SU-DHL-6 (cell line): ENCODE results near the gene ECT2.

ENCODE experiments used
- EZH2phosphoT487 ChIP-seq: fragments of 200-600 bp; sonication (generic), shearing (Covaris generic); conservative IDR thresholded peaks from 2 replicates; pipeline ENCODE4 v1.6.1; 2018; ENCODE audit warnings: mild to moderate bottlenecking, antibody characterized with exemption, low read length, moderate library complexity, mixed read lengths
- TF ChIP-seq, protein P1 (sequence below): fragments of 200-600 bp; sonication (generic); IDR thresholded peaks from one replicate; pipeline ENCODE4 v1.5.1; 2017; ENCODE audit warnings: antibody characterized with exemption, mild to moderate bottlenecking, low read length, moderate library complexity; ENCODE audit not compliant: insufficient read depth, poor library complexity, severe bottlenecking

- TF ChIP-seq EZH2phosphoT487: no peak
- TF ChIP-seq, protein P1, sequence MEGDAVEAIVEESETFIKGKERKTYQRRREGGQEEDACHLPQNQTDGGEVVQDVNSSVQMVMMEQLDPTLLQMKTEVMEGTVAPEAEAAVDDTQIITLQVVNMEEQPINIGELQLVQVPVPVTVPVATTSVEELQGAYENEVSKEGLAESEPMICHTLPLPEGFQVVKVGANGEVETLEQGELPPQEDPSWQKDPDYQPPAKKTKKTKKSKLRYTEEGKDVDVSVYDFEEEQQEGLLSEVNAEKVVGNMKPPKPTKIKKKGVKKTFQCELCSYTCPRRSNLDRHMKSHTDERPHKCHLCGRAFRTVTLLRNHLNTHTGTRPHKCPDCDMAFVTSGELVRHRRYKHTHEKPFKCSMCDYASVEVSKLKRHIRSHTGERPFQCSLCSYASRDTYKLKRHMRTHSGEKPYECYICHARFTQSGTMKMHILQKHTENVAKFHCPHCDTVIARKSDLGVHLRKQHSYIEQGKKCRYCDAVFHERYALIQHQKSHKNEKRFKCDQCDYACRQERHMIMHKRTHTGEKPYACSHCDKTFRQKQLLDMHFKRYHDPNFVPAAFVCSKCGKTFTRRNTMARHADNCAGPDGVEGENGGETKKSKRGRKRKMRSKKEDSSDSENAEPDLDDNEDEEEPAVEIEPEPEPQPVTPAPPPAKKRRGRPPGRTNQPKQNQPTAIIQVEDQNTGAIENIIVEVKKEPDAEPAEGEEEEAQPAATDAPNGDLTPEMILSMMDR: no peak
Measured at GRCh38 chr3:172856795-172857742, 106.5 kb downstream of the ECT2 start.
